Neural progenitor cell (in vitro differentiated cells): ENCODE data around the gene SYNE3.

Source experiments
- CTCF ChIP-seq: fragments of 200-600 bp; sonication (generic); IDR thresholded peaks from 2 replicates; pipeline ENCODE4 v1.5.1; 2017; ENCODE audit warnings: antibody characterized with exemption, mild to moderate bottlenecking
- EZH2 ChIP-seq: fragments of 200-600 bp; sonication (generic); IDR thresholded peaks from 2 replicates; pipeline ENCODE4 v1.6.1; 2017; ENCODE audit warnings: antibody characterized with exemption, mild to moderate bottlenecking, moderate library complexity
- EZH2phosphoT487 ChIP-seq: fragments of 200-600 bp; sonication (generic); IDR thresholded peaks from 2 replicates; pipeline ENCODE4 v1.6.1; 2017; ENCODE audit warnings: antibody characterized with exemption

- TF ChIP-seq CTCF (no peak), EZH2phosphoT487 (no peak), EZH2 (no peak)
Observed at GRCh38 chr14:95547272-95547625, 30.8 kb upstream of the SYNE3 start.
